A673 (cell line): Measurements from ENCODE around the gene PALM2AKAP2. TPM values are rescaled to one million over a fixed set of nuclear protein-coding genes. Genes with fewer than 3 reads are reported as not detected.

ENCODE experiments used
- BruUV-seq: library from RNA; stranded (reverse); fragments of 400-500 nt; replicated peaks from 2 replicates; lab custom pipeline; 2021; lab: Mats Ljungman, UMichigan
- CTCF ChIA-PET: fragments of 300-600 bp; sonication (Branson Sonifier 250); formaldehyde crosslinking; loops from one replicate; lab custom pipeline; 2022; ENCODE audit warnings: antibody characterized with exemption; lab: Charles Lee
- POLR2A ChIA-PET: fragments of 300-600 bp; sonication (Branson Sonifier 250); formaldehyde crosslinking; loops from one replicate; lab custom pipeline; 2022; ENCODE audit warnings: antibody characterized with exemption; ENCODE audit not compliant: low non-redundant PET; lab: Charles Lee
- DNase-seq: peaks from one replicate; pipeline ENCODE4 v3.0.0-alpha.2; 2015; ENCODE audit warnings: low spot score
- H3K27ac ChIP-seq: fragments of 200-600 bp; sonication (generic); 2 replicates; pipeline ENCODE4 v1.5.1; 2016; ENCODE audit warnings: mixed run types, low read depth, mild to moderate bottlenecking, mixed read lengths, antibody characterized with exemption, low read length; ENCODE audit not compliant: poor library complexity, severe bottlenecking
- H3K27me3 ChIP-seq: fragments of 200-600 bp; sonication (generic); replicated peaks from 2 replicates; pipeline ENCODE4 v1.6.1; 2017; ENCODE audit warnings: mixed run types, low read depth, mild to moderate bottlenecking, mixed read lengths, antibody characterized with exemption, low read length; ENCODE audit not compliant: insufficient read depth, poor library complexity
- H3K36me3 ChIP-seq: fragments of 200-600 bp; sonication (generic); 2 replicates; pipeline ENCODE4 v1.6.1; 2016; ENCODE audit warnings: mixed run types, mild to moderate bottlenecking, mixed read lengths, antibody characterized with exemption, low read length; ENCODE audit not compliant: insufficient read depth, poor library complexity, severe bottlenecking
- H3K4me1 ChIP-seq: fragments of 200-600 bp; sonication (generic); 2 replicates; pipeline ENCODE4 v1.6.1; 2017; ENCODE audit warnings: mixed run types, mild to moderate bottlenecking, mixed read lengths, antibody characterized with exemption, low read length; ENCODE audit not compliant: insufficient read depth, poor library complexity, severe bottlenecking
- H3K4me3 ChIP-seq: fragments of 200-600 bp; sonication (generic); 2 replicates; pipeline ENCODE4 v1.5.1; 2016; ENCODE audit warnings: low read depth, mixed run types, mild to moderate bottlenecking, mixed read lengths, low read length; ENCODE audit not compliant: poor library complexity, severe bottlenecking
- H3K9me3 ChIP-seq: fragments of 200-600 bp; sonication (generic); 2 replicates; pipeline ENCODE4 v1.6.1; 2016; ENCODE audit warnings: mixed run types, low read depth, mild to moderate bottlenecking, mixed read lengths, antibody characterized with exemption, low read length; ENCODE audit not compliant: poor library complexity, severe bottlenecking
- EZH2 ChIP-seq: fragments of 200-600 bp; sonication (generic); IDR thresholded peaks from 2 replicates; pipeline ENCODE4 v1.6.1; 2017; ENCODE audit warnings: borderline replicate concordance, low read depth, mild to moderate bottlenecking, mixed read lengths, antibody characterized with exemption, low read length; ENCODE audit not compliant: poor library complexity, severe bottlenecking
- intact Hi-C: fragments of 100-400 bp; cut with micrococcal nuclease; formaldehyde crosslinking; loops from one replicate; pipeline ENCODE4 v1.10.0; 2022; ENCODE audit not compliant: unreplicated experiment
- total RNA-seq: library from RNA; stranded (reverse); gene quantifications from 2 replicates; pipeline ENCODE4 v1.2.3, GENCODE V29; 2021
- TF ChIP-seq, protein P1 (sequence below): fragments of 300-800, 200-600 bp; sonication (generic); conservative IDR thresholded peaks from 2 replicates; pipeline ENCODE4 v1.5.1; 2017; ENCODE audit warnings: low read depth, mild to moderate bottlenecking, antibody characterized with exemption, low read length, moderate library complexity, mixed read lengths

The PALM2AKAP2 gene
- total RNA-seq, 1 experiment from 2014 or later = 5.0 TPM

DNA sequence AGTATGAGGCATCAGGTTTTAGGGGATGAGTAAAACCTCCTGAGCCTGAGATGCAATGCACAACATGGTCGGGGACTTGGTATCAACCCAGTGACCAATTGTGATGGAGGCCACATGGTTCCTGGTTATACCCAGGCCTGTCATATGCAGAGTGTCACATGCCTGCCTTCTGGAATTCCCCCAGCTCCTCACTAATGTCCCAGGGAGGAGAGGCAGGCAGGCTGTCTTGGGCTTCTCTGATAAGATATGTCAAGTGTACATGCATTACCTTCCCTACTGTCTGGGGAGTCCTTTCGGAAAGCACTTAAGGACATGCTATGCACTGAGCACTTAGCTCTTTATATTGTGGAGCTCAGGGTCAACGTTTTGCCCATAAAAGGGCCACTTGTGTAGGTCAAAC, 14.2 kb upstream of the PALM2AKAP2 start:
- intact Hi-C loops = no loop called here
- ChIA-PET CTCF (no interaction called here), POLR2A (no interaction called here)
- Histone ChIP-seq H3K4me1 (no peaks in the 10 kb centered on the region), H3K27ac (no peak overlapping the region), H3K27me3 (no peaks in the 10 kb centered on the region), H3K4me3 (no peak overlapping the region), H3K9me3 (no peaks in the 10 kb centered on the region), H3K36me3 (no peaks in the 10 kb centered on the region)
- no TSS peak for BruUV-seq
- TF ChIP-seq EZH2 = no peak
- TF ChIP-seq, protein P1, sequence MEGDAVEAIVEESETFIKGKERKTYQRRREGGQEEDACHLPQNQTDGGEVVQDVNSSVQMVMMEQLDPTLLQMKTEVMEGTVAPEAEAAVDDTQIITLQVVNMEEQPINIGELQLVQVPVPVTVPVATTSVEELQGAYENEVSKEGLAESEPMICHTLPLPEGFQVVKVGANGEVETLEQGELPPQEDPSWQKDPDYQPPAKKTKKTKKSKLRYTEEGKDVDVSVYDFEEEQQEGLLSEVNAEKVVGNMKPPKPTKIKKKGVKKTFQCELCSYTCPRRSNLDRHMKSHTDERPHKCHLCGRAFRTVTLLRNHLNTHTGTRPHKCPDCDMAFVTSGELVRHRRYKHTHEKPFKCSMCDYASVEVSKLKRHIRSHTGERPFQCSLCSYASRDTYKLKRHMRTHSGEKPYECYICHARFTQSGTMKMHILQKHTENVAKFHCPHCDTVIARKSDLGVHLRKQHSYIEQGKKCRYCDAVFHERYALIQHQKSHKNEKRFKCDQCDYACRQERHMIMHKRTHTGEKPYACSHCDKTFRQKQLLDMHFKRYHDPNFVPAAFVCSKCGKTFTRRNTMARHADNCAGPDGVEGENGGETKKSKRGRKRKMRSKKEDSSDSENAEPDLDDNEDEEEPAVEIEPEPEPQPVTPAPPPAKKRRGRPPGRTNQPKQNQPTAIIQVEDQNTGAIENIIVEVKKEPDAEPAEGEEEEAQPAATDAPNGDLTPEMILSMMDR = no peak
- DNase-seq = no peak

DNA sequence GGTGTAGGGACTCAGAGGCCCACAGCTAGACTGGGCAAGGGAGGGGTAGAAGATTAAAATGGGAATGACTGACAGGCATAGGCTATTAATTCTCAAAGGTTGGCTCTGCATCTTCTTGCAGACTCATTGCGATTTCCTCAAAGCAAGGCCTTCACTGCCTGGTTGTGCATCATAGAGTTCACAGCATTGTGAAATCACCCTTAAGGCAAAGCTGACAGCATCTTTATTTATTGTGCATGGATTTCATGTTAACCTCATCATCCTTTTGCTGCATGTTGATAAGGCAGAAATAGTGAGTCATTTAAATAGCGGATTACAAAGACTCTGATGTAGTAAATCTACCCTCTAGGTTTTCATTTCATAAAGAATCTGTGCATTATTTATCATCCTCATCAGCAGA, 13.6 kb upstream of the PALM2AKAP2 start:
- Histone ChIP-seq H3K27ac (no peak overlapping the region), H3K4me1 (no peaks in the 10 kb centered on the region), H3K27me3 (no peaks in the 10 kb centered on the region), H3K4me3 (no peak overlapping the region), H3K9me3 (no peaks in the 10 kb centered on the region), H3K36me3 (no peaks in the 10 kb centered on the region)
- TF ChIP-seq, protein P1 = no peak
- TF ChIP-seq EZH2 = no peak
- intact Hi-C loops = no loop called here
- no peak for DNase-seq
- ChIA-PET POLR2A (no interaction called here), CTCF (no interaction called here)
- no TSS peak for BruUV-seq

DNA sequence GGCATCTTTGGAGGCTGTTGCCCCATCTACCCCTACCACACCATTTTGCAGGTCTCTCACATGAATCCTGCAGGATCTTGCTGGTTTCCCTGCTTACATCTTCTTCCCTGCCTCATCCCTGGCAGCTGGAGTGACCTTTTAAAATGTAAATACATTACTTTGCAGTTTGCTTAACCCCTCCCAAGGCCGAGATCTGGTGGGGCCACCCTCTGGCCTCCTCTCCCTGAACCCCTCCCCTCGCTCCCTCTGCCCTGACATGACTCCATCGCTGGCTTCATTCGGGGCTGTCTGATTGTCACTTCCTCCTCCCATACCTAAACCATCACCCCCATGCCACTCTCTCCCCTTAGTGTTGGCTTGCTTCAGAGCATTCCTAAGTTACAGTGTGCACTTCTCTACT, 12.6 kb upstream of the PALM2AKAP2 start:
- H3K4me3 ChIP-seq = no peak overlapping the region
- H3K36me3 ChIP-seq = no peaks in the 10 kb centered on the region
- TF ChIP-seq, protein P1 = no peak
- TF ChIP-seq EZH2 = no peak
- H3K9me3 ChIP-seq = no peaks in the 10 kb centered on the region
- no TSS peak for BruUV-seq
- H3K27me3 ChIP-seq = no peaks in the 10 kb centered on the region
- no peak overlapping the region for H3K27ac ChIP-seq
- intact Hi-C loops = no loop called here
- CTCF ChIA-PET = no interaction called here
- no peak for DNase-seq
- POLR2A ChIA-PET = no interaction called here
- H3K4me1 ChIP-seq = no peaks in the 10 kb centered on the region
